Fibroblast of pulmonary artery (primary cell): ENCODE results near the gene MYDGF.
A peak's percentile ranks its signal among the peaks of the same experiment; 100 is the strongest.

Experiments used
- DNase-seq: peaks from one replicate; pipeline ENCODE4 v3.0.0-alpha.2; 2010; ENCODE audit warnings: low read depth
- H3K4me3 ChIP-seq: replicated peaks from 2 replicates; pipeline ENCODE4 v1.5.1; 2011; ENCODE audit warnings: low read depth, mild to moderate bottlenecking, control low read depth, low read length, moderate library complexity
- CTCF ChIP-seq: IDR thresholded peaks from 2 replicates; pipeline ENCODE4 v1.5.1; 2011; ENCODE audit warnings: mild to moderate bottlenecking, control low read depth, low read length, inconsistent platforms; ENCODE audit errors: missing control alignments

MYDGF gene

GRCh38 chr19:4652075-4652474 is 18.1 kb downstream of the MYDGF start:
- H3K4me3 ChIP-seq = no peak overlapping the region
- TF ChIP-seq CTCF = no peak
- no peak for DNase-seq

GRCh38 chr19:4650159-4650558 is 20.0 kb downstream of the MYDGF start:
- no peak for DNase-seq

GRCh38 chr19:4649392-4650047 is 20.6 kb downstream of the MYDGF start:
- TF ChIP-seq CTCF = no peak
- no peak for DNase-seq
- H3K4me3 ChIP-seq = no peak overlapping the region

More at GRCh38 chr19:4650159-4650558, 20.0 kb downstream of the MYDGF start:
- TF ChIP-seq CTCF = no peak
- no peak overlapping the region for H3K4me3 ChIP-seq

GRCh38 chr19:4647676-4648644 is 22.2 kb downstream of the MYDGF start:
- peak; percentile 81 for DNase-seq
- peak; percentile 38 for TF ChIP-seq CTCF
- H3K4me3 ChIP-seq = no peak overlapping the region

- no peak for TF ChIP-seq CTCF
- H3K4me3 ChIP-seq = no peak overlapping the region
- no peak for DNase-seq
Measured at GRCh38 chr19:4645718-4646117, 24.4 kb downstream of the MYDGF start.

GRCh38 chr19:4642625-4643024 is 27.5 kb downstream of the MYDGF start:
- TF ChIP-seq CTCF = no peak
- no peak for DNase-seq
- H3K4me3 ChIP-seq = no peak overlapping the region
